Measurements from ENCODE around the gene DGKZ.

DNA sequence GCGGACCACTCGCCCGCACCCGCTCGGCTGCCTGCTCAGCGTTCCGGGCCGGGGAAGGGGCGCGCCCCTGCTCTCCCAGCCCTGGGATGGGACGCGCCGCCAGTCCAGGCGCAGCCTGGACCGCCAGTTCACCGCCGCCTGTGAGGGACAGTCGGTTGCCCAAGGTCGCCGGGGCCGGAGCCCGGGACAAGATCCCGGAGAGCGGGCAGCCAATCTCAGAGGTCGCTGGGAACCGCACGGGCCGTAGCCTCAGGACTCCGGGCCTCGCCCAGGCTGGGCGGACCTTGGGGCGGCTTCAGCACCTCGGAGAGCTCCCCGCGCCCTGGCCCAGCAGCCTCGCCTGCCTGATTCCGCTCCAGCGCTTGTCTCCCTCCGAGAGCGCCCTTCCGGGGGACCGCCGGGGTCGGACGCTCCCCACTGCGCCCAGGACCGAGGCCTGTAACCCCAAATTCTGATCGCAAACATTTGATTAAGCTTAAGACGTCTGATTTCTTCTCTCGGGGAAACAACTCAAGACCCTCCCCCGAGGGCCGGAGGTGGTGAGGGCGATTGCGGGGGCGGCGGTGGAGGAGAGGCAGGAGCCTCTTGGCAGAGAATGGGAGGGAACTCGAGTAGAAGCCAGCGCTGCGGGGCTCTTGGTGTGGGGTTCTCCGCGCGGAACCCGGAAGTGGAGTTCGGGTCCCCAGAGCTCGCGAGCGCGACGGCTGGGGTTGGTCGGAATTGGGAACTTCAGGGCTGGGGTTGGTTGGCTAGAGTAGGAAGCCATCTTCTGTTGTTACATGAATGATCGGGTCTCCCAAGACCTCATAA is 45.4 kb downstream of the DGKZ start:
- TF ChIP-seq, protein P1, sequence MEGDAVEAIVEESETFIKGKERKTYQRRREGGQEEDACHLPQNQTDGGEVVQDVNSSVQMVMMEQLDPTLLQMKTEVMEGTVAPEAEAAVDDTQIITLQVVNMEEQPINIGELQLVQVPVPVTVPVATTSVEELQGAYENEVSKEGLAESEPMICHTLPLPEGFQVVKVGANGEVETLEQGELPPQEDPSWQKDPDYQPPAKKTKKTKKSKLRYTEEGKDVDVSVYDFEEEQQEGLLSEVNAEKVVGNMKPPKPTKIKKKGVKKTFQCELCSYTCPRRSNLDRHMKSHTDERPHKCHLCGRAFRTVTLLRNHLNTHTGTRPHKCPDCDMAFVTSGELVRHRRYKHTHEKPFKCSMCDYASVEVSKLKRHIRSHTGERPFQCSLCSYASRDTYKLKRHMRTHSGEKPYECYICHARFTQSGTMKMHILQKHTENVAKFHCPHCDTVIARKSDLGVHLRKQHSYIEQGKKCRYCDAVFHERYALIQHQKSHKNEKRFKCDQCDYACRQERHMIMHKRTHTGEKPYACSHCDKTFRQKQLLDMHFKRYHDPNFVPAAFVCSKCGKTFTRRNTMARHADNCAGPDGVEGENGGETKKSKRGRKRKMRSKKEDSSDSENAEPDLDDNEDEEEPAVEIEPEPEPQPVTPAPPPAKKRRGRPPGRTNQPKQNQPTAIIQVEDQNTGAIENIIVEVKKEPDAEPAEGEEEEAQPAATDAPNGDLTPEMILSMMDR (IDR thresholded peaks at IDR 0.05 in 8 of 11, conservative IDR thresholded peaks at IDR 0.05 in 3 of 11) = no peak
- no peak for TF ChIP-seq POLR2A (IDR thresholded peaks at IDR 0.05)
